Measurements from ENCODE around the gene RAPGEF1.

GRCh38 chr9:131609099-131609830, 130.6 kb downstream of the RAPGEF1 start:
- TF ChIP-seq CTCF (conservative IDR thresholded peaks at IDR 0.05; ENCODE audit: low read length) (no peak), EZH2phosphoT487 (IDR thresholded peaks at IDR 0.05; ENCODE audit: borderline replicate concordance, low read depth, low read length) (no peak)
